ENCODE data around the gene TMEM205.

TMEM205 gene

GRCh38 chr19:11370744-11371143 is 24.7 kb upstream of the TMEM205 start:
- Histone ChIP-seq H3K27me3 (ENCODE audit: insufficient read depth, poor library complexity, severe bottlenecking) (no peaks in the 10 kb centered on the region), H3K27ac (replicated peaks) (no peak overlapping the region), H3K4me3 (replicated peaks; ENCODE audit: insufficient read depth, low read length) (no peak overlapping the region)
- DNase-seq (ENCODE audit: low read depth in 1 of 2, low spot score in 1 of 2): no peak
- no peak for TF ChIP-seq GABPA (IDR thresholded peaks at IDR 0.05; ENCODE audit: low read depth)
- no peak for TF ChIP-seq POLR2AphosphoS5 (IDR thresholded peaks at IDR 0.05; ENCODE audit: low read depth)
- TF ChIP-seq SPI1 (IDR thresholded peaks at IDR 0.05; ENCODE audit: borderline replicate concordance, low read depth): no peak
- TF ChIP-seq, protein P1, sequence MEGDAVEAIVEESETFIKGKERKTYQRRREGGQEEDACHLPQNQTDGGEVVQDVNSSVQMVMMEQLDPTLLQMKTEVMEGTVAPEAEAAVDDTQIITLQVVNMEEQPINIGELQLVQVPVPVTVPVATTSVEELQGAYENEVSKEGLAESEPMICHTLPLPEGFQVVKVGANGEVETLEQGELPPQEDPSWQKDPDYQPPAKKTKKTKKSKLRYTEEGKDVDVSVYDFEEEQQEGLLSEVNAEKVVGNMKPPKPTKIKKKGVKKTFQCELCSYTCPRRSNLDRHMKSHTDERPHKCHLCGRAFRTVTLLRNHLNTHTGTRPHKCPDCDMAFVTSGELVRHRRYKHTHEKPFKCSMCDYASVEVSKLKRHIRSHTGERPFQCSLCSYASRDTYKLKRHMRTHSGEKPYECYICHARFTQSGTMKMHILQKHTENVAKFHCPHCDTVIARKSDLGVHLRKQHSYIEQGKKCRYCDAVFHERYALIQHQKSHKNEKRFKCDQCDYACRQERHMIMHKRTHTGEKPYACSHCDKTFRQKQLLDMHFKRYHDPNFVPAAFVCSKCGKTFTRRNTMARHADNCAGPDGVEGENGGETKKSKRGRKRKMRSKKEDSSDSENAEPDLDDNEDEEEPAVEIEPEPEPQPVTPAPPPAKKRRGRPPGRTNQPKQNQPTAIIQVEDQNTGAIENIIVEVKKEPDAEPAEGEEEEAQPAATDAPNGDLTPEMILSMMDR (IDR thresholded peaks at IDR 0.05; ENCODE audit: insufficient read depth, low read length): no peak
- TF ChIP-seq, protein P2, sequence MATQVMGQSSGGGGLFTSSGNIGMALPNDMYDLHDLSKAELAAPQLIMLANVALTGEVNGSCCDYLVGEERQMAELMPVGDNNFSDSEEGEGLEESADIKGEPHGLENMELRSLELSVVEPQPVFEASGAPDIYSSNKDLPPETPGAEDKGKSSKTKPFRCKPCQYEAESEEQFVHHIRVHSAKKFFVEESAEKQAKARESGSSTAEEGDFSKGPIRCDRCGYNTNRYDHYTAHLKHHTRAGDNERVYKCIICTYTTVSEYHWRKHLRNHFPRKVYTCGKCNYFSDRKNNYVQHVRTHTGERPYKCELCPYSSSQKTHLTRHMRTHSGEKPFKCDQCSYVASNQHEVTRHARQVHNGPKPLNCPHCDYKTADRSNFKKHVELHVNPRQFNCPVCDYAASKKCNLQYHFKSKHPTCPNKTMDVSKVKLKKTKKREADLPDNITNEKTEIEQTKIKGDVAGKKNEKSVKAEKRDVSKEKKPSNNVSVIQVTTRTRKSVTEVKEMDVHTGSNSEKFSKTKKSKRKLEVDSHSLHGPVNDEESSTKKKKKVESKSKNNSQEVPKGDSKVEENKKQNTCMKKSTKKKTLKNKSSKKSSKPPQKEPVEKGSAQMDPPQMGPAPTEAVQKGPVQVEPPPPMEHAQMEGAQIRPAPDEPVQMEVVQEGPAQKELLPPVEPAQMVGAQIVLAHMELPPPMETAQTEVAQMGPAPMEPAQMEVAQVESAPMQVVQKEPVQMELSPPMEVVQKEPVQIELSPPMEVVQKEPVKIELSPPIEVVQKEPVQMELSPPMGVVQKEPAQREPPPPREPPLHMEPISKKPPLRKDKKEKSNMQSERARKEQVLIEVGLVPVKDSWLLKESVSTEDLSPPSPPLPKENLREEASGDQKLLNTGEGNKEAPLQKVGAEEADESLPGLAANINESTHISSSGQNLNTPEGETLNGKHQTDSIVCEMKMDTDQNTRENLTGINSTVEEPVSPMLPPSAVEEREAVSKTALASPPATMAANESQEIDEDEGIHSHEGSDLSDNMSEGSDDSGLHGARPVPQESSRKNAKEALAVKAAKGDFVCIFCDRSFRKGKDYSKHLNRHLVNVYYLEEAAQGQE (IDR thresholded peaks at IDR 0.05; ENCODE audit: insufficient replicate concordance, low read depth): no peak

GRCh38 chr19:11367528-11367927 is 21.5 kb upstream of the TMEM205 start:
- Histone ChIP-seq H3K4me3 (replicated peaks; ENCODE audit: insufficient read depth, low read length) (no peak overlapping the region), H3K27ac (replicated peaks) (no peak overlapping the region), H3K27me3 (ENCODE audit: insufficient read depth, poor library complexity, severe bottlenecking) (no peaks in the 10 kb centered on the region)
- DNase-seq (ENCODE audit: low read depth in 1 of 2, low spot score in 1 of 2): no peak
- TF ChIP-seq, protein P1 (IDR thresholded peaks at IDR 0.05; ENCODE audit: insufficient read depth, low read length): no peak
- no peak for TF ChIP-seq SPI1 (IDR thresholded peaks at IDR 0.05; ENCODE audit: borderline replicate concordance, low read depth)
- TF ChIP-seq, protein P2 (IDR thresholded peaks at IDR 0.05; ENCODE audit: insufficient replicate concordance, low read depth): no peak
- no peak for TF ChIP-seq GABPA (IDR thresholded peaks at IDR 0.05; ENCODE audit: low read depth)
- no peak for TF ChIP-seq POLR2AphosphoS5 (IDR thresholded peaks at IDR 0.05; ENCODE audit: low read depth)

- no peak overlapping the region for H3K27ac ChIP-seq (replicated peaks)
- DNase-seq (ENCODE audit: low read depth in 1 of 2, low spot score in 1 of 2): no peak
- TF ChIP-seq, protein P1 (IDR thresholded peaks at IDR 0.05; ENCODE audit: insufficient read depth, low read length): no peak
- TF ChIP-seq GABPA (IDR thresholded peaks at IDR 0.05; ENCODE audit: low read depth): no peak
- TF ChIP-seq, protein P2 (IDR thresholded peaks at IDR 0.05; ENCODE audit: insufficient replicate concordance, low read depth): no peak
- no peak for TF ChIP-seq SPI1 (IDR thresholded peaks at IDR 0.05; ENCODE audit: borderline replicate concordance, low read depth)
- TF ChIP-seq POLR2AphosphoS5 (IDR thresholded peaks at IDR 0.05; ENCODE audit: low read depth): no peak
- no peaks in the 10 kb centered on the region for H3K27me3 ChIP-seq (ENCODE audit: insufficient read depth, poor library complexity, severe bottlenecking)
- no peak overlapping the region for H3K4me3 ChIP-seq (replicated peaks; ENCODE audit: insufficient read depth, low read length)
These were observed 19.6 kb upstream of the TMEM205 start for GRCh38 chr19:11365557-11366117.

All from HL-60 (cell line).